Measurements from ENCODE around the gene NRCAM.

- TF ChIP-seq CTCF (tag by site-specific recombination; IDR thresholded peaks at IDR 0.05), result no peak
- no peak for TF ChIP-seq ZNF623 (tag by site-specific recombination; IDR thresholded peaks at IDR 0.05)
- TF ChIP-seq ZFP3 (tag by site-specific recombination; IDR thresholded peaks at IDR 0.05; ENCODE audit: low read depth), result no peak
- no peak for TF ChIP-seq ZNF785 (tag by site-specific recombination; IDR thresholded peaks at IDR 0.05)
- no peak for TF ChIP-seq ZNF133 (tag by site-specific recombination; IDR thresholded peaks at IDR 0.05)
- no peak for TF ChIP-seq ZNF10 (tag by site-specific recombination; IDR thresholded peaks at IDR 0.05)
- no peak for TF ChIP-seq PATZ1 (tag by site-specific recombination; IDR thresholded peaks at IDR 0.05)
- no peak for TF ChIP-seq ZNF335 (tag by site-specific recombination; conservative IDR thresholded peaks at IDR 0.05)
- TF ChIP-seq BCL11A (tag by site-specific recombination; IDR thresholded peaks at IDR 0.05; ENCODE audit: low read depth), result no peak
- TF ChIP-seq HIC1 (tag by site-specific recombination; IDR thresholded peaks at IDR 0.05), result no peak
- no peak for TF ChIP-seq KLF9 (tag by site-specific recombination; IDR thresholded peaks at IDR 0.05; ENCODE audit: low read depth)
These were observed 22.9 kb upstream of the NRCAM start for GRCh38 chr7:108479118-108479517.
